ENCODE results near the gene PCNX4.
A peak's percentile ranks its signal among the peaks of the same experiment; 100 is the strongest.

The PCNX4 gene

DNA sequence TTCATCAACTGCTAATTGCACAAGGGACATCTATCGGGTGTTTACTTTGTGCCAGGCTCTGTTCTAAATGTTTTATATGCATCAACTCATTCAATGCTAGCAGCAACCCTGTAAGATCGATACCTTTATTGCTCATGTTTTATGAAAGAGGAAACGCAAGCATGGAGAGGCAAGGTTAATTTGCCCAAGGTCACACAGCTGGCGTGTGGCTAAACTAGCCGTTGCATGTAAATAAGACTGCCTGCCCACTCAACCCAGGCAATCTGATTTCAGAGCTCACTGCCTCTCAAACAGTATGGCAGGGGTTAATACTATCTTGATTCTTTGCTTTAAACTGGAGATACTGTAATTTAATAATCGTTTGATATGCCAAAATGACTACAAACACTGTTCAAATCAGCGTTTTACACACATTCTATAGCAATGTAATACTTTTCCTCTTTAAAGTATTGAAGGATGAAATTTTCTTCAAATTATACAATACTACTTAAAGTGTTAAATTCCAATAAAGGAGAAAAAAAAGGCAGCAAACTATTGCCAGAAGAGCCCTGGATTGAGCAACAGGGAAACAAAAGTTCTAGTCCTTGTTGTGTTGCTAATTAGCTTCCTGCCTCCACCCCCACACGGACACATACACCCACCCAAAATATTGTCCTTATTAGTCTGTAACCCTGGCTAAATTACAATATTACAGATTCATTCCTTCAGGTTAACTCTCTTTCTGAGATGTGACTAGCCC, 112.5 kb downstream of the PCNX4 start:
- H3K36me3 ChIP-seq (ENCODE audit: control insufficient read depth in 1 of 2, insufficient read depth in 2 of 2, low read length in 2 of 2), result no peaks in the 10 kb centered on the region
- peaks cover 0 to 4% of the 10 kb centered on the region in 2 donors for H3K4me1 ChIP-seq (ENCODE audit: control insufficient read depth in 1 of 2, insufficient read depth in 2 of 2, low read length in 2 of 2)
- H3K9ac ChIP-seq (ENCODE audit: low read depth in 1 of 2, low read length in 2 of 2), result no peak overlapping the region
- H3K4me3 ChIP-seq (ENCODE audit: low read depth in 1 of 2, low read length in 2 of 2), result no peak overlapping the region
- H3K9me3 ChIP-seq (ENCODE audit: control insufficient read depth in 1 of 2, low read length in 2 of 2), result no peaks in the 10 kb centered on the region
- no peaks in the 10 kb centered on the region for H3K27me3 ChIP-seq (ENCODE audit: control insufficient read depth in 1 of 2, insufficient read depth in 2 of 2, low read length in 2 of 2)
- no peak overlapping the region for H3K27ac ChIP-seq (ENCODE audit: low read depth, low read length)

DNA sequence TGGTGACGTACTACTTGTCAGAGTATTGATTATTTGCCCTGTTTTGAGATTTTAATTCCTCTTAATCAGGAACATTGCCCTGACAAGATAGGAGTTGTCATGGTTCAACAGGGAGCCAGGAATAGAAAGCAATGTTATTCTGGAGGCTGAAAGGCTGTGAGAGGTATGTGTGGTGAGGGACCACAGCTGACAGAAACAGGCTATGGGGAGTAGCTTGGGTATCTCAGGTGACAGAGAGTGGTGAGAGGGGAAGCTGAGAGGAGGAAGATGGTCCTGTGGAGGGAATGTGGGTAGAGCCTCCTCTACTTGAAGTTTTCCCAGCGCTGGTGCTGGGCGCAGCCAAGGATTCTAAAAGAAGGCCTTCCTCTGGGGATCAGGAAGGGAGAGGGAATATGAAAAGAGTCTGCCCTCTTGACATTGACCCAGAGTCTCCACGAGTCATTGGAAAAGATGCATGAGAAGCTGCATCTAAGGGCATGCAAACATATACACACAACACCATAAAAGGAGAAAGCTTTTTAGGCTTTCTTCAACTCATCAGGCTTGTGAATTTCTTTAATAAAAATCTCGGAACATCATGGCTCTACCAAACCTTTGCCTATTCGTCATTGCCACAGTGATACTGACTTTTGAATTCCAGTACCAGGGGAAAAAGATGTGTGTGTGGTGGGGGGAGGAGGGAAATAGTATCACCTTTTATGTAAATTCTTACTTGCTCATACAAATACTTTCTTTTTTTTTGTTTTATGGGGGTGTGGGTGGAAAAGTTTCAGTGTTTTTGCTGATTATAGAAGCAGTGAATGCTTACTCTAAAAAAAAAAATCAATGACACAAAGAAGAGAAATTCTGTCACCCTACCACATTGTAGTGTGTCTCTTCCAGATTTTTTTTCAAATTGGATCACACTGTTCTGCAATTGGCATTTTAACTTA, 113.4 kb downstream of the PCNX4 start:
- no peaks in the 10 kb centered on the region for H3K36me3 ChIP-seq (ENCODE audit: control insufficient read depth in 1 of 2, insufficient read depth in 2 of 2, low read length in 2 of 2)
- H3K27ac ChIP-seq (ENCODE audit: low read depth, low read length), result no peak overlapping the region
- no peak overlapping the region for H3K9ac ChIP-seq (ENCODE audit: low read depth in 1 of 2, low read length in 2 of 2)
- no peaks in the 10 kb centered on the region for H3K27me3 ChIP-seq (ENCODE audit: control insufficient read depth in 1 of 2, insufficient read depth in 2 of 2, low read length in 2 of 2)
- H3K4me3 ChIP-seq (ENCODE audit: low read depth in 1 of 2, low read length in 2 of 2), result no peak overlapping the region
- no peaks in the 10 kb centered on the region for H3K9me3 ChIP-seq (ENCODE audit: control insufficient read depth in 1 of 2, low read length in 2 of 2)
- peaks cover 0 to 4% of the 10 kb centered on the region in 2 donors for H3K4me1 ChIP-seq (ENCODE audit: control insufficient read depth in 1 of 2, insufficient read depth in 2 of 2, low read length in 2 of 2)

DNA sequence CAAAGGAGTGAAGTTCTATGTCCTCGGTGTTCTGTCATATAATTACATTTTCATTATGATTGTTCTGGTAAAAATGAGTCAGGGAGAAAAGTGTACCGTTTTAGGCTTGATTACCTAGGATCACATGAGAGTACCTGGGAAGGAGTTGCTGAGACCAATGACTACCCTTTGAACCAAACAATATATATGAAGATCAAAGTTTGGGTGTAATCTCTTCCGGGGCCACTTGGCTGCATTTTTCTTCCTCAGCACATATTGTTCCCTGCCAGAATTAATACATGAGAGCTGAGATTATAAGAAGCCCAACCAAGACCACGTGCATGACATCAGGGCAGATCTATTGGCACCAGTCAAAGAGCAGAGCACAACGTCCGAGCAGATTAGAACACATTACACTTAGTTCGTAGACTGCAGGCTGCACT, 114.5 kb downstream of the PCNX4 start:
- H3K27me3 ChIP-seq (ENCODE audit: control insufficient read depth in 1 of 2, insufficient read depth in 2 of 2, low read length in 2 of 2), result no peaks in the 10 kb centered on the region
- no peak overlapping the region for H3K4me3 ChIP-seq (ENCODE audit: low read depth in 1 of 2, low read length in 2 of 2)
- H3K36me3 ChIP-seq (ENCODE audit: control insufficient read depth in 1 of 2, insufficient read depth in 2 of 2, low read length in 2 of 2), result no peaks in the 10 kb centered on the region
- peaks cover 0 to 4% of the 10 kb centered on the region in 2 donors for H3K4me1 ChIP-seq (ENCODE audit: control insufficient read depth in 1 of 2, insufficient read depth in 2 of 2, low read length in 2 of 2)
- no peak overlapping the region for H3K27ac ChIP-seq (ENCODE audit: low read depth, low read length)
- H3K9me3 ChIP-seq (ENCODE audit: control insufficient read depth in 1 of 2, low read length in 2 of 2), result no peaks in the 10 kb centered on the region
- no peak overlapping the region for H3K9ac ChIP-seq (ENCODE audit: low read depth in 1 of 2, low read length in 2 of 2)

DNA sequence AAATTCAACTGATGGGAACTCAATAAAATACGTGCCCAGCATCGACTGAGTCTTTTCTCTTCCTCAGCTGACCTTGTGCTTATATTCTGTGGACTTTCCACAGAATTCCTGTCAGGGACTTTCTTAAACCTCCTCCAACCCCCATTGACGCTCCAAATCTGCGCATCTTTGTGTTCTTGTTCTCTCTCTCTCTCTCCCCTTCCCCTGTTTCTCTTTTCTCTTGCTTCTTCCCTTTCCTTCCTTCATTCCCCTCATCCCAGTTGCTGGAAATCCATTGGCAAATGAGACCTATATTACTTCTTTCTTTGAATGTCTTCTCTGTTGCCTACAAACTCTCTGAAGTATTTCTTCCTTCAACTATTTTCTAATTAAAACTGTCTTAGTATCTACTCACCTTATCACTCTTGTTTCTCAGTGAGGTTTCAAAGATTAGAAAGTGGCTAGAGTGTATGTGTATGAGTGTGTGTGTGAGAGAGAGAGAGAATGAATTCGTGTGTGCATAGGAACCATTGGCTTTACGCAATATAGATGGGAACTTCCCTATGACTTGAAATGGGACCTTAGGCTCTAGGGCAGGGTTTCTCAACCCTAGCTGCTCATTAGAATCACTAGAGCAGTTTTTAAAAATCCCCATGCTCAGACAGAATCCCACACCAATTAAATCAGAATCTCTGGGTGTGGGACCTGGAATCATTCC, 115.3 kb downstream of the PCNX4 start:
- Histone ChIP-seq H3K9me3 (ENCODE audit: control insufficient read depth in 1 of 2, low read length in 2 of 2) (no peaks in the 10 kb centered on the region), H3K27ac (ENCODE audit: low read depth, low read length) (no peak overlapping the region), H3K4me3 (ENCODE audit: low read depth in 1 of 2, low read length in 2 of 2) (no peak overlapping the region), H3K36me3 (ENCODE audit: control insufficient read depth in 1 of 2, insufficient read depth in 2 of 2, low read length in 2 of 2) (no peaks in the 10 kb centered on the region), H3K27me3 (ENCODE audit: control insufficient read depth in 1 of 2, insufficient read depth in 2 of 2, low read length in 2 of 2) (no peaks in the 10 kb centered on the region), H3K4me1 (ENCODE audit: control insufficient read depth in 1 of 2, insufficient read depth in 2 of 2, low read length in 2 of 2) (peaks cover 0 to 4% of the 10 kb centered on the region in 2 donors), H3K9ac (ENCODE audit: low read depth in 1 of 2, low read length in 2 of 2) (no peak overlapping the region)

DNA sequence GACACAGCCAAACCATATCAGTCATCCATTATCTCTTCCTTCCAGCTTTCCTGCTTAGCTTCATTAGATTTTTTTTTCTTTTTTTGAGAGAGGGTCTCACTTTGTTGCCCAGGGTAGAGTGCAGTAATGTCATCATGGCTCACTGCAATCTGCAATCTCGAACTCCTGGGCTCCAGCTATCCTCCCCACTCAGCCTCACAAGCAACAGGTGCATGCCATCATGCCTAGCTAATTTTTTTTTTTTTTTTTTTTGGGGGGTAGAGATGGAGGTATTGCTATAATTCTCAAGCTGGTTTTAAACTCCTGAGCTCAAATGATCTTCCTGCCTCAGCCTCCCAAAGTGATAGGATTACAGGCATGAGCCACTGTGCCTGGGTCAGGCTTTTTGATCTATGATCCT, 119.0 kb downstream of the PCNX4 start:
- peaks cover 12 to 24% of the 10 kb centered on the region in 2 donors for H3K4me1 ChIP-seq (ENCODE audit: control insufficient read depth in 1 of 2, insufficient read depth in 2 of 2, low read length in 2 of 2)
- no peaks in the 10 kb centered on the region for H3K27me3 ChIP-seq (ENCODE audit: control insufficient read depth in 1 of 2, insufficient read depth in 2 of 2, low read length in 2 of 2)
- no peak overlapping the region for H3K4me3 ChIP-seq (ENCODE audit: low read depth in 1 of 2, low read length in 2 of 2)
- H3K36me3 ChIP-seq (ENCODE audit: control insufficient read depth in 1 of 2, insufficient read depth in 2 of 2, low read length in 2 of 2), result no peaks in the 10 kb centered on the region
- H3K9ac ChIP-seq (ENCODE audit: low read depth in 1 of 2, low read length in 2 of 2), result no peak overlapping the region
- H3K9me3 ChIP-seq (ENCODE audit: control insufficient read depth in 1 of 2, low read length in 2 of 2), result no peaks in the 10 kb centered on the region
- H3K27ac ChIP-seq (ENCODE audit: low read depth, low read length), result no peak overlapping the region

DNA sequence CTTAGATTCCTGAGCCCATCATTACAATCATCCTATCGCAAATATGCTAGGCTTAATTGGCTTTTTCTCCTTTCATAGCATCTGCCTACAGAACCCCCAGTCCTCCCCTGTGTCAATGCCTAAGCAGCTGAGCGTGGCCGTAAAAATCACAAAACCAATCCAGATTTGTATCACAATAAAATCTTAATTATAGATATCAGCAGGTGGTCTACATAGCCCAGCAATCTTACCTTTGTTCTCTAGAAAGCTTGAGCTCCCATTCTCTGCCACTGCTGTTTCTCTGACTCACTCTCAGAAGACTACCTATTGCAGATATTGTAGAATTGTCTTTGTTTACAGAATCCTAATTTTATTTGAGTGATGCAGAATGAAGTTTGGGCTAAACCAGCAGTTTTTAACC, 119.4 kb downstream of the PCNX4 start:
- no peak overlapping the region for H3K9ac ChIP-seq (ENCODE audit: low read depth in 1 of 2, low read length in 2 of 2)
- H3K27ac ChIP-seq (ENCODE audit: low read depth, low read length), result no peak overlapping the region
- no peaks in the 10 kb centered on the region for H3K36me3 ChIP-seq (ENCODE audit: control insufficient read depth in 1 of 2, insufficient read depth in 2 of 2, low read length in 2 of 2)
- no peaks in the 10 kb centered on the region for H3K27me3 ChIP-seq (ENCODE audit: control insufficient read depth in 1 of 2, insufficient read depth in 2 of 2, low read length in 2 of 2)
- peaks cover 12 to 24% of the 10 kb centered on the region in 2 donors for H3K4me1 ChIP-seq (ENCODE audit: control insufficient read depth in 1 of 2, insufficient read depth in 2 of 2, low read length in 2 of 2)
- H3K4me3 ChIP-seq (ENCODE audit: low read depth in 1 of 2, low read length in 2 of 2), result no peak overlapping the region
- no peaks in the 10 kb centered on the region for H3K9me3 ChIP-seq (ENCODE audit: control insufficient read depth in 1 of 2, low read length in 2 of 2)

DNA sequence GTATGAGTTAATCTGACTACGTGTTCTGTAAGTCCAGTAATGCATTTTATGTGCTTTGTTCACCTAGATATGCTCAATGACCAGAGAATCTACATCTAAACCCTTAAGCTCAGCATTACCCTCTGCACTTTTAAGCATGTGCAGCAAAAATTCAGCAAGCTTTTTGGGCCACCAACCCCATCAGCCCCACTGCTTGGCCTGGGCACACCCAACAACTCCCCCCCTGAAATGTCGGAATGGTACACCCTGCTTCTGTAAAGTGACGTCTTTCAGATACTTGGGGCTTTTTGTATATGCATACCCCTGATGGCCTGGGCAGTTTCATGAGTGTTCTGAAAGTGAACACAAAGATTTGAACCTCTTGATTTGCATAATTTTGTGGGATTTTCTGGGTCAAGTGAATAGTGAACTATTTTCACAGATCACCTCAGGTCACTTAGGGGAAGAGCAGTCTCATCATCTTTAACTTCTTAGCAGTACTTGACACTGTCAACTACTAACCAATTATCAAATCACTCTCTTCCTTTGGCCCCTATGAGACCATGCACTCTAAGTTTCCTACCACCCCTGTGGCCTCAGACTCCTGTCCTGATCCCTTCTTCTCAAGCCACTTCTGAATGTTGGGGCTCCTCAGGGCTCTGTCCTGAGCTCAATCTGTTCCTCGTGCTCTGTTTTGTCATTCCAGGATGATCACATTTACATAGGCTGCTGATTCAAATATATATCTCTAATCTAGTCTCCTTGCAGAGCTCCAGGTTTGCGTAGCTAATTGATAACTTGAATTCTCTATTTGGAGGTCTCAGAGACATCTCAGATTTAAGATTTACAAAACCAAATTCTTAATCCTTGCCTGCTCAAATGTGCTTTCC, 121.0 kb downstream of the PCNX4 start:
- no peak overlapping the region for H3K4me3 ChIP-seq (ENCODE audit: low read depth in 1 of 2, low read length in 2 of 2)
- H3K4me1 ChIP-seq (ENCODE audit: control insufficient read depth in 1 of 2, insufficient read depth in 2 of 2, low read length in 2 of 2), result peaks cover 12 to 24% of the 10 kb centered on the region in 2 donors
- no peak overlapping the region for H3K9ac ChIP-seq (ENCODE audit: low read depth in 1 of 2, low read length in 2 of 2)
- H3K9me3 ChIP-seq (ENCODE audit: control insufficient read depth in 1 of 2, low read length in 2 of 2), result no peaks in the 10 kb centered on the region
- H3K27me3 ChIP-seq (ENCODE audit: control insufficient read depth in 1 of 2, insufficient read depth in 2 of 2, low read length in 2 of 2), result no peaks in the 10 kb centered on the region
- no peak overlapping the region for H3K27ac ChIP-seq (ENCODE audit: low read depth, low read length)
- H3K36me3 ChIP-seq (ENCODE audit: control insufficient read depth in 1 of 2, insufficient read depth in 2 of 2, low read length in 2 of 2), result no peaks in the 10 kb centered on the region

DNA sequence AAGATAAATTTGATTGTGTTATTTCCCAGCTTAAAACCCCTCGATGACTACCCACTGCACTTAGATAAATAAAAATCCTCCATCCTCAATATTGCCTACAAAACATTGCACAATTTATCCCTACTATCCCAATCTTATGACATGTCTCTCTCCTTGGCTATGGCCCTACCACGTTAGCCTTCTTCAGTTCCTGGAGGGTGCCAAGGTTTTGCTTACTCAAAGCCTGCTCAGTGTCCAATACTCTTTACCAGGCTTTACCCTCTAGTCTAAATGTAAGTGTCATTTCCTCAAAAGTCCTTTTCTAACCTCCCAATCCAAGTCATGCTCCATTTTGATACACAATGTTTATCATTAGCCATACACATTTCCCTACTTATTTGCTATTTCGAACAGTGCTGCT, 122.3 kb downstream of the PCNX4 start:
- H3K4me1 ChIP-seq (ENCODE audit: control insufficient read depth in 1 of 2, insufficient read depth in 2 of 2, low read length in 2 of 2), result peaks cover 12 to 24% of the 10 kb centered on the region in 2 donors
- peak overlapping the region in 1 of 2 donors; percentile 20 for H3K4me3 ChIP-seq (ENCODE audit: low read depth in 1 of 2, low read length in 2 of 2)
- no peaks in the 10 kb centered on the region for H3K9me3 ChIP-seq (ENCODE audit: control insufficient read depth in 1 of 2, low read length in 2 of 2)
- no peaks in the 10 kb centered on the region for H3K27me3 ChIP-seq (ENCODE audit: control insufficient read depth in 1 of 2, insufficient read depth in 2 of 2, low read length in 2 of 2)
- no peak overlapping the region for H3K9ac ChIP-seq (ENCODE audit: low read depth in 1 of 2, low read length in 2 of 2)
- no peaks in the 10 kb centered on the region for H3K36me3 ChIP-seq (ENCODE audit: control insufficient read depth in 1 of 2, insufficient read depth in 2 of 2, low read length in 2 of 2)
- no peak overlapping the region for H3K27ac ChIP-seq (ENCODE audit: low read depth, low read length)

DNA sequence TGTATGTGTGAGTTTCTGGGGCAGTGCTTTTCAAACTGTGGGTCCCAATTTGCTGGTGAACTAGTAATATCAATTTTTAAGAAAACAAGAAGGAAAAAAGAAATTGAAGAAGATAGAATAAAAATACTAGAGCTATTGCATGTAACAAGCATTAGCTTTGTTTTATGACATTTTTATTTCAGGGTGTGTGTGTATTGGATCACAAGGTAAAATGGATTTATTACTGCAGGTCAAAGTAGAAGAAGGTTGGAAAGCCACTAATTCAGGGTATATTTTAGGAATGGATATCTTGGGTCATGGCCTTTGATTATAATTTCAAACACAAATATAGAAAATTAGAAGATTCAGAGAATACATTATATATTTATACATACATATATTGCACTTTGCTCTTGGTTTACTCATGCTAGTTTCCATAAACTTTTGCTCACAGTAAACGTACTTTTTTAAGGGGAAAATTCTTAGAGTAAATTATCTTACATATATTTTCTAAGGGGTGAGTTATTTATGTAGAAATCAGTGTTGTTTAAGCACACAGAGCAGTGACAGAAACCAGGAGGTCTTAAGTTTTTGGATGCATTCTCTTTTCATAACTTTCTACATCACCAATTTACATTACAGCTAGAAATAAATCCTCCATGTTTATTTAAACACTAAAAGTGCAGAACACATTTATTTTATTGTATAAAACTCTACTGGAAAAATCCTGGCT, 122.8 kb downstream of the PCNX4 start:
- Histone ChIP-seq H3K36me3 (ENCODE audit: control insufficient read depth in 1 of 2, insufficient read depth in 2 of 2, low read length in 2 of 2) (no peaks in the 10 kb centered on the region), H3K9me3 (ENCODE audit: control insufficient read depth in 1 of 2, low read length in 2 of 2) (no peaks in the 10 kb centered on the region), H3K4me1 (ENCODE audit: control insufficient read depth in 1 of 2, insufficient read depth in 2 of 2, low read length in 2 of 2) (peaks cover 12 to 24% of the 10 kb centered on the region in 2 donors), H3K27ac (ENCODE audit: low read depth, low read length) (no peak overlapping the region), H3K9ac (ENCODE audit: low read depth in 1 of 2, low read length in 2 of 2) (no peak overlapping the region), H3K4me3 (ENCODE audit: low read depth in 1 of 2, low read length in 2 of 2) (peak overlapping the region in 1 of 2 donors; percentile 20), H3K27me3 (ENCODE audit: control insufficient read depth in 1 of 2, insufficient read depth in 2 of 2, low read length in 2 of 2) (no peaks in the 10 kb centered on the region)
